Posterior cingulate gyrus (tissue), 11 donors: ENCODE results near the gene PRAMEF13.
"Not testable (repeated sequence)": the region's sequence is repeated elsewhere in the genome, so short reads cannot be mapped to it uniquely, and the experiment has no call there.

Experiments
- DNase-seq, 10 donors: peaks; one replicate each; pipeline versions ENCODE4 v3.0.0 to v3.0.0-alpha.2; 2020 to 2021; ENCODE audit warnings: mixed read lengths in 3 of 10
- intact Hi-C: fragments of 100-400 bp; cut with DNase I; formaldehyde crosslinking; loops from one replicate; pipeline ENCODE4 v1.15.1; 2023

The PRAMEF13 gene

GRCh38 chr1:13201309-13201708 is at the start of gene PRAMEF13:
Gene PRAMEF13 (minus strand): TSS chr1:13201409. CDS start chr1:13199589, 1,820 bp downstream.
- DNase-seq, intact Hi-C loops: not testable (repeated sequence)

DNA sequence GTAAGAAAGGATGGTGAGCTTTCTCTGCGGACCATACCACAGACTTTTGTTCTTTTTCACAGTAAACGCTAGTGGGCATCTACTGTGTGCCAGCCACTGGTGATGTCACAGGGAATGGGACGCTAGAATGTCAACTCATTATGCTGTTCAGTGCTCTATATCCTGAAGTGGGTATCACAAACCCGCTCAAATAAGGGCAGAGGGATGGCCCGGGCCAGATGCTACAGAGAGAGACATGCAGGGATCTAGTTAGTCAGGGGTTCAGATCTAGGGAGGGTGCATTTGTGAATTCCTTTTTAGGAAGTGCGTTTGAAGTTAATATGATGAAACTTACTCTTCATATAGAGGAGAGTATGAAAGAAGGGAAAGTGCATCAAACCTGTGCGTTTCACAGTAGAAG is 45.9 kb upstream of the PRAMEF13 start:
- DNase-seq, result peak in 1 of 10 donors; percentile 62
- intact Hi-C loops, result not testable (repeated sequence)

GRCh38 chr1:13246554-13246871 is 45.3 kb upstream of the PRAMEF13 start:
- peak in 1 of 10 donors; percentile 45 for DNase-seq
- intact Hi-C loops, result not testable (repeated sequence)

GRCh38 chr1:13245841-13246553 is 44.8 kb upstream of the PRAMEF13 start:
- DNase-seq, result peak in 1 of 10 donors; percentile 59

GRCh38 chr1:13243536-13244263 is 42.5 kb upstream of the PRAMEF13 start:
- intact Hi-C loops, result not testable (repeated sequence)
- DNase-seq, result peak in 3 of 10 donors; percentile 2 to 58 (median 54)

More at GRCh38 chr1:13245841-13246553, 44.8 kb upstream of the PRAMEF13 start:
- intact Hi-C loops, result not testable (repeated sequence)

DNA sequence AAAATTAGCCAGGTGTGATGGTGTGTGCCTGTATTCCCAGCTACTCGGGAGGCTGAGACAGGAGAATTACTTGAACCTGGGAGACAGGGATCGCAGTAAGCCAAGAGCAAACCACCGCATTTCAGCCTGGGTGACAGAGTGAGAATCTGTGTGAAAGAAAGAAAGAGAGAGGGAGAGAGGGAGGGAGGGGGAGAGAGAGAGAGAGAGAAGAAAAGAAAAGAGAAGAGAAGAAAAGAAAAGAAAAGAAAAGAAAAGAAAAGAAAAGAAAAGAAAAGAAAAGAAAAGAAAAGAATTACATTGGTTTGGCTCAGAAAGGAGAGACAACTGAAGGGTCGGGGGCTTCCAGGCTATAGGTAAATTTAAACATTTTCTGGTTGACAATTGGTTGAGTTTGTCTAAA is 38.4 kb upstream of the PRAMEF13 start:
- DNase-seq, intact Hi-C loops: not testable (repeated sequence)

- intact Hi-C loops, result not testable (repeated sequence)
- DNase-seq, result peak in 2 of 10 donors; percentile 3 to 74
Measured at GRCh38 chr1:13237572-13237971, 36.4 kb upstream of the PRAMEF13 start.

DNA sequence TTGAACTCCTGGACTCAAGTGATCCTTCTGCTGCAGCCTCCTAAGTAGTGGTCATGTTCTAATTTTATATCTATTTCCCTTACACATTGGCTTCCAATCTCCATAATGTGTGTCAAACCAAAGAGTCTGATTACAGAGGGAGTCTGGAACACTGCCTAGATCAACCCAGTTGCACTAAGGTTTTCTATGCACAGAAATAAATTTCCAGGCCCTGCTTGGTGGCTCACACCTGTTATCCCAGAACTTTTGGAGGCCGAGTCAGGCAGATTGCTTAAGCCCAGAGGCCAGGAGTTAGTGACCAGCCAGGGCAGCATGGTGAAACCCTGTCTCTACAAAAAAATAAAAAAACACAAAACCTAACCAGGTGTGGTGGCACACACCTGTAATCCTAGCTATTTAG is 32.8 kb upstream of the PRAMEF13 start:
- peak in 1 of 10 donors; percentile 17 for DNase-seq
- intact Hi-C loops, result not testable (repeated sequence)

DNA sequence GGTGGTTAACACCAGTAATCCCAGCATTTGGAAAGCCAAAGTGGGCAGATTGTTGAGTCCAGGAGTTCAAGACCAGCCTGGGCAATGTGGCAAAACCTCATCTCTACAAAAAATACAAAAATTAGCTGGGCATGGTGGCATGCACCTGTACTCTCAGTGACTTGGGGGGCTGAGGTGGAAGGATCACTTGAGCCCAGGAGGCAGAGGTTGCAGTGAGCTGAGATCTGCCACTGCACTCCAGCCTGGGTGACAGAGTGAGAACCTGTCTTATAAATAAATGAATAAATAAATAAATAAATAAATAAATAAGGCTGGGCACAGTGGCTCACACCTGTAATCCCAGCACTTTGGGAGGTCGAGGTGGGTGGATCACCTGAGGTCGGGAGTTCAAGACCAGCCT is 30.8 kb upstream of the PRAMEF13 start:
- peak in 1 of 10 donors; percentile 54 for DNase-seq
- intact Hi-C loops, result not testable (repeated sequence)

- DNase-seq, result peak in 2 of 10 donors; percentile 4 to 52
- intact Hi-C loops, result not testable (repeated sequence)
Measured at GRCh38 chr1:13231061-13231750, 30.0 kb upstream of the PRAMEF13 start.

- DNase-seq, result peak in 1 of 10 donors; percentile 27
- intact Hi-C loops, result not testable (repeated sequence)
Measured at GRCh38 chr1:13230601-13231000, 29.4 kb upstream of the PRAMEF13 start.

- DNase-seq, result peak in 2 of 10 donors; percentile 1 to 70
- intact Hi-C loops, result not testable (repeated sequence)
Measured at GRCh38 chr1:13230096-13230495, 28.9 kb upstream of the PRAMEF13 start.

GRCh38 chr1:13228343-13228781 is 27.2 kb upstream of the PRAMEF13 start:
- DNase-seq, result peak in 2 of 10 donors; percentile 8 to 18
- intact Hi-C loops, result no loop called here

DNA sequence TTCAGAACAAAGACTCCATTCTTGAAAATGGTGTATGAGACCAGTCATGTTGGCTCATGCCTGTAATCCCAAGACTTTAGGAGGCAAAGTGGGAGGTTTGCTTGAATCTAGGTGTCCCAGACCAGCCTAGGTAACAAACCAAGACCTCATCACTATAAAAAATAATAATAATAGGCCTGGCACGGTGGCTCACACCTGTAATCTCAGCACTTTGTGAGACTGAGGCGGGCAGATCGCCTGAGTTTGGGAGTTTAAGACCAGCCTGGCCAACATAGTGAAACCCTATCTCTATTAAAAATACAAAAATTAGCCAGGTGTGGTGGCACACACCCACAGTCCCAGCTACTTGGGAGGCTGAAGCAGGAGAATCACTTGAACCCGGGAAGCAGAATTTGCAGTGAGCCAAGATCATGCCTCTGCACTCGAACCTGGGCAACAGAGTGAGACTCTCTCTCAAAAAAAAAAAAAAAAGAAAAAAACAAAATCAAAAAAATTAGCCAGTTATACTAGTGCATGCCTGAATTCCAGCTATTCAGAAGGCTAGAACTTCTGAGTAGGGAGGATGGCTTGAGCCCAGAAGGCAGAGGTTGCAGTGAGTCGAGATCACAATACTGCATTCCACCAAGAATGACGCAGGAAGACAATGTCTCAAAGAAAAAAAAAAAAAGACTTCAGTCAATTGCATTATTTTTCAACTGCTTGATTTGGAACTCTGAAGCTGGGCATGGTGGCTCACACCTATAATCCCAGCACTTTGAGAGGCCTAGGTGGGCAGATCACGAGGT is 26.3 kb upstream of the PRAMEF13 start:
- DNase-seq, intact Hi-C loops: not testable (repeated sequence)

DNA sequence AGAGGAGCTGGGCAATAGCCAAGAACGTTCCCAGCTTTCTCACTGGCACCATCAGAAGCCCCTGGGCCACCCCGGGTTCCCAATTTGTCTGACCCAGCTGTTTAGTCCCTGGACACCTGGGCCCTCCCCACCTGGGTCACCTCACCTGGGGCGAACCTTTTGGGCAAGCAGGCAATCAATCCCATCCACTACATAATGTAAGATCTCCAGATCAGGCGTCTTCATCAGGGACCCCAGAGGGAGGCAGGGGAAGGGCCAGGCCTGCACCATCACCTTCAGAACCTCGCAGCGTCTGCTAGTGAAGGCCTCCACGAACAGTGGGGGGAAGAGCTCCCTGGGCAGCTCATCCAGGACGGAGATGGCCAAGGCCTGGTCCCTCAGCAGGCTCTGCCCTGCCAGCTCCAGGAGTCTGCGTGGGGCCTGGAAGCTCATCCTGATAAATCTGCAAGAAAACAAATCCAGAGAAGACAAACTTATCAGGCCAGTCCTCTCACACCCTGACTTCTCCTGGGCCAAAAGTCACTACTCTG is 24.5 kb upstream of the PRAMEF13 start, which contains the start of gene PRAMEF18:
PRAMEF18 (minus strand) TSS at position 480 of the 530 bp plus-strand sequence; CDS start at position 432, 48 bp downstream.
- DNase-seq, result peak in 1 of 10 donors; percentile 60

GRCh38 chr1:13224480-13225060 is 23.4 kb upstream of the PRAMEF13 start:
- intact Hi-C loops, result no loop called here
- peak in 1 of 10 donors; percentile 2 for DNase-seq

More for the DNA sequence above, 24.5 kb upstream of the PRAMEF13 start, which contains the start of gene PRAMEF18:
- intact Hi-C loops, result not testable (repeated sequence)

- intact Hi-C loops, DNase-seq: not testable (repeated sequence)
Measured at GRCh38 chr1:13222788-13223187, 21.6 kb upstream of the PRAMEF13 start.

GRCh38 chr1:13219203-13219602 is 18.0 kb upstream of the PRAMEF13 start:
- intact Hi-C loops, DNase-seq: not testable (repeated sequence)

- intact Hi-C loops, result not testable (repeated sequence)
Measured at GRCh38 chr1:13216619-13217018, 15.4 kb upstream of the PRAMEF13 start.

More at GRCh38 chr1:13216619-13217018, 15.4 kb upstream of the PRAMEF13 start:
- not testable (repeated sequence) for DNase-seq
